PFSK-1 (cell line): ENCODE data around the gene POC1A.

Experiments used
- FOXP2 ChIP-seq: optimal IDR thresholded peaks from 2 replicates; pipeline ENCODE3; 2011; ENCODE audit warnings: borderline replicate concordance, control low read depth, inconsistent platforms; ENCODE audit not compliant: insufficient read depth; ENCODE audit errors: extremely low read length, extremely low read depth
- POLR2AphosphoS5 ChIP-seq: IDR thresholded peaks from 2 replicates; pipeline ENCODE4 v1.6.1; 2012; ENCODE audit warnings: low read depth, mild to moderate bottlenecking, control low read depth, low read length, moderate library complexity
- SIN3A ChIP-seq: IDR thresholded peaks from 2 replicates; pipeline ENCODE4 v1.6.1; 2012; ENCODE audit warnings: mild to moderate bottlenecking, low read length, moderate library complexity, borderline replicate concordance; ENCODE audit not compliant: insufficient read depth
- TAF1 ChIP-seq: IDR thresholded peaks from 2 replicates; pipeline ENCODE4 v1.6.1; 2012; ENCODE audit warnings: low read length, control low read depth, borderline replicate concordance; ENCODE audit not compliant: insufficient read depth
- TF ChIP-seq, protein P1 (sequence below), 2 experiments: IDR thresholded peaks; 2 replicates each; pipeline versions ENCODE4 v1.6.1 to v1.8.0; 2011 to 2012; ENCODE audit warnings: low read depth in 2 of 2, low read length in 2 of 2, control low read depth in 1 of 2, inconsistent platforms in 1 of 2, mild to moderate bottlenecking in 1 of 2, moderate library complexity in 1 of 2; ENCODE audit not compliant: insufficient read depth in 1 of 2

Gene POC1A

DNA sequence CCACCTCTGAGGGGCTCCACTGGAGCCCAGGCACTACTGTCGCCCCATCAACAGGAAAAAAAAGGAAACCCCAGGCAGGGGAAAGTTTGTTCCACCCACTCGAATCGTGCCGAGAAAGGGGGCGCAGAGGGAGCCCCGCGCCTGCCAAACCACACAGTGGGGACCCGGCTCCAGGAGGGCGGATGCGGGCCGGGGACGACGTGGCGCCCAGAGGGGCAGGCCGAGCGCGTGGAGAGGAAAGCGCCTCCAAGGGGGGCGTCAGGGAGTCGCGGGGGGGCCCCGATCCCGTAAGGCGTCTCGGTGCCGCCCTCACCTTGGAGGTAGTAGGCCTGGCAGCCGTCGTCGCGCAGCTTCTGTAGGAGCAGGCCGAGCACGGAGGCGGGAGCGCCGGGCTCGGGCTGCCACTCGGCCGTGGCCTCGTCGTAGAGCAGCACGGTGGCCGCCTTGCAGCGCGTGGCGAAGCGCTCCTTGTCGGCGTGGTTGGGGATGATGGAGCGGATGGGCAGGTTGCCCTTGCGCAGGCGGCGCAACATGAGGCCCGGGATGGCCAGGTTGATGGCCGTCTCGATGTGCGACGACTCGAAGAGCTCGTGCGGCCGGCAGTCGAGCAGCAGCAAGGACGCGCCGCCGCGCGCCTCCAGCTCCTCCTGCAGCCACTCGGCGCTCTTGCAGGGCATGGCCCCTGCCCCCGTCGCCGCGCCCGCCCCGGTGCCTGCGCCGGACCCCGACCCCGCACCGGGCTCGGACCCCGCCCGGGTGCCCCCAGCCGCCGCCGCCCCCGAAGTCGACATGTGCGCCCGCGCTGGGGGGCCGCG, 98.5 kb downstream of the POC1A start:
- TF ChIP-seq, protein P1, sequence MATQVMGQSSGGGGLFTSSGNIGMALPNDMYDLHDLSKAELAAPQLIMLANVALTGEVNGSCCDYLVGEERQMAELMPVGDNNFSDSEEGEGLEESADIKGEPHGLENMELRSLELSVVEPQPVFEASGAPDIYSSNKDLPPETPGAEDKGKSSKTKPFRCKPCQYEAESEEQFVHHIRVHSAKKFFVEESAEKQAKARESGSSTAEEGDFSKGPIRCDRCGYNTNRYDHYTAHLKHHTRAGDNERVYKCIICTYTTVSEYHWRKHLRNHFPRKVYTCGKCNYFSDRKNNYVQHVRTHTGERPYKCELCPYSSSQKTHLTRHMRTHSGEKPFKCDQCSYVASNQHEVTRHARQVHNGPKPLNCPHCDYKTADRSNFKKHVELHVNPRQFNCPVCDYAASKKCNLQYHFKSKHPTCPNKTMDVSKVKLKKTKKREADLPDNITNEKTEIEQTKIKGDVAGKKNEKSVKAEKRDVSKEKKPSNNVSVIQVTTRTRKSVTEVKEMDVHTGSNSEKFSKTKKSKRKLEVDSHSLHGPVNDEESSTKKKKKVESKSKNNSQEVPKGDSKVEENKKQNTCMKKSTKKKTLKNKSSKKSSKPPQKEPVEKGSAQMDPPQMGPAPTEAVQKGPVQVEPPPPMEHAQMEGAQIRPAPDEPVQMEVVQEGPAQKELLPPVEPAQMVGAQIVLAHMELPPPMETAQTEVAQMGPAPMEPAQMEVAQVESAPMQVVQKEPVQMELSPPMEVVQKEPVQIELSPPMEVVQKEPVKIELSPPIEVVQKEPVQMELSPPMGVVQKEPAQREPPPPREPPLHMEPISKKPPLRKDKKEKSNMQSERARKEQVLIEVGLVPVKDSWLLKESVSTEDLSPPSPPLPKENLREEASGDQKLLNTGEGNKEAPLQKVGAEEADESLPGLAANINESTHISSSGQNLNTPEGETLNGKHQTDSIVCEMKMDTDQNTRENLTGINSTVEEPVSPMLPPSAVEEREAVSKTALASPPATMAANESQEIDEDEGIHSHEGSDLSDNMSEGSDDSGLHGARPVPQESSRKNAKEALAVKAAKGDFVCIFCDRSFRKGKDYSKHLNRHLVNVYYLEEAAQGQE (IDR thresholded peaks at IDR 0.05; ENCODE audit: insufficient read depth in 1 of 2, low read depth in 2 of 2, low read length in 2 of 2) = no peak
- TF ChIP-seq POLR2AphosphoS5 = no peak
- TF ChIP-seq TAF1 = no peak
- no peak for TF ChIP-seq SIN3A
- TF ChIP-seq FOXP2 = no peak

DNA sequence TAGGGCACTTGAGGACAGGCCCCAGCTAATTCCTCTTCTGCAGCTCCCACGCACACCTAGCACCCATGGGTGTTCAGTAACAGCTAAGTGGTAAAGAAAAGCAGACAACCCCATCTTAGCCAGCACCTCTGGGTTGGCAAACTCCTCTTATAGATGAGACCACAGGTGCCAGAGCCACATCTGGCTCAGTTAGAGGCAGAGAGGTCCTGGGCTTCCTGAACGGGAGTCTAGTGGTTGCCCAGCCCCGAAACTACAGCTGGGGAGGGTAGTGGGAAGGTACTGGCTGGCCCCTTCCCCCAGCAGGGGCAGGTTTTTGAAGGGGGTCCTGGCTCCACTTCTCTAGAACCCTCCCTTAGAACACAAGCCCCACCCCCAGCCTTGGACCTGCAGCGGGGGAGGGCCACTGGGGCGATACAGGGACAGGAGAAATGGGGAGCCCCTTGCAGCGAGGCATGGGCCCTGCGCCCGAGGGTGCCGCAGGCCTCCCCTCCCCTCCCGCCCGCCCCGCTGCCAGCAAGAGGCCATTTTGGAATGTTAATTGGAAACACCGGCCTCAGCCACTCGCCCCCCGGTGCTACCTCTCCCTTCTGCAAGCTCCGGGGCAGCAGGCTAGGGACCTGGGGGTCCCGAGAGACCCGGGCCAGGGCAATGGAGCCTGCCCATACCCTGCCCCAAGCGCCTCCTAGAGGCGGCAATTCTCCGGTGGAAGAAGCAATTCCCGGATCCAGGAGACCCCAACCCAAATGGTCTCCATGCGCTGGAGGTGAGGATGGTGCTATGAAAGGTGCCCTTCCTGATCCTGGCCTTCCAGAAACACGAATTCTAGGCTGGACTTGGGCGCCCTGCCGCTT, 99.3 kb downstream of the POC1A start:
- TF ChIP-seq FOXP2 = no peak
- TF ChIP-seq POLR2AphosphoS5 = no peak
- no peak for TF ChIP-seq SIN3A
- TF ChIP-seq, protein P1 (IDR thresholded peaks at IDR 0.05; ENCODE audit: insufficient read depth in 1 of 2, low read depth in 2 of 2, low read length in 2 of 2) = no peak
- TF ChIP-seq TAF1 = no peak

DNA sequence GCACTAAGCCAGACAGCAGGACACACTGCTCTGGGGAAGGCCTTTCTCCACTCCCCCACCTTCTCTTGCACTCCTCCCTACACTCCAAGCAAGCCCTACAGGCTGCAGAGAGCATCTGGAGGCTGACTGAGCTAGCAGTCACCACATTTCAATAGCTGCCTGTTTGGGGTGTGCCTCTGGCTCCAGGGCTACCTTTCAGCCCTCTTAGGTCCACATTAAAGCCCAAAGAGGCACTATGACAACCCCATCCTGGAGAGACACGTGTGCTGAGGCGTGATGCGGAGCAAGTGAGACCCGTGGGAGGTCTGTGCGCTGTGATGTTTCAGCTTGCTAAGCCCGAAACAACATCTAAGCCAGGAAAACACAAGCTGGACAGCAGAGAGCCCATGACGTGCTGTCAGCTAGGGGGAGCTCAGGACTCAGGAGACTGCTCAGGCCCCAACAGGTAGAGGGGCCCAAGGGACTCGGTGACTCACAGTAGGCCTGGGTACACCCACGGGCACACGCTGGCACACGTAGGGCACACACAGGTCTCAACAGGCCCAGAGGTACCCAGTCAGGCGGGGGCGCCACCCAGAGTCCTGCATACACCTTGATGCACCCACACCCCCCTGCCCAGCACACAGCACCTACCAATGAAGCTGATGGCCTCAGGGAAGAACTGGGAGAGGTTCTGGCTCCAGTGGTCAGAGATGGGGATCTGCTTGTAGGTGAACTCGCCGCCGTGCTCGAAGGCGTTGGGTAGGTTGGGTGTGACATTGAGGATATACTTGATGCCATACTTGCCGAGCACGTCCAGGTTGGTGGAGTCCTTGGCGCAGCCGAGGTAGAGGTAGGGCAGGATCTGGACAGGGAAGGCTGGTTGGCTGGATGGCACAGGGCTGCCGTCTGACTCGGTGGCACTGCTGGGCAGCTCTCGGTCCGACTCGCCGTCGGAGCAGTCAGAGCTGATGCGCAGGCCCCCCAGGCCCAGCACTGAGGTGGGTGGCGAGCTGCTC, 100.6 kb downstream of the POC1A start:
- TF ChIP-seq, protein P1 (IDR thresholded peaks at IDR 0.05; ENCODE audit: insufficient read depth in 1 of 2, low read depth in 2 of 2, low read length in 2 of 2) = peak; percentile 45 to 73; a peak in 2 of 4 replicates
- TF ChIP-seq FOXP2 (no peak), SIN3A (0 out of 2 replicates have a peak, but pooled peaks have one; percentile 27), TAF1 (no peak), POLR2AphosphoS5 (peak; percentile 5; the same call in 1 of the 2 replicates)

DNA sequence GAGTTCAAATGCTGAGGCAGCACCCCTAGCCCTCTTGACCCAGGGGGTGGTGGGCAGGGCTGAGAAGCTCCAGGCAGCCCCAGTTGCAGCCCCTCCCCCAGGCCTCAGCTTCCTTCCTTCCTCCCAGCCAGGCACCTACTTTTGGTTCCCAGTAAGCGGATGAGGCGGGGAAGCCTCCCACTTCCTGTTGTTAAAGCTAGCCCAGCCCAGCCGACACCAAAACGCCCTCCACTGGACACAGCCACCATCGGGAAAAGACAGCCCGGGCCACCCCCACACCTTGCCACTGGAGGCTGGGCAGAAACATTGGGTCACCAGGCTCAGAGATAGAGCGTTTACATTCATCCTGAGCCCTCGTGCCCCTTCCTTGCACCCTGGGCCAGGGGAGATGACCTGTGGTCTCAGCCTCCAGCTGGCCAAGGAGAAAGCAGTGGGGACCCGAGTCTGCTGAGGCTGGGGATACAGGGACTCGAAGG, 101.4 kb downstream of the POC1A start:
- no peak for TF ChIP-seq TAF1
- peak; percentile 34; the same call in 1 of the 2 replicates for TF ChIP-seq POLR2AphosphoS5
- TF ChIP-seq SIN3A = 0 out of 2 replicates have a peak, but pooled peaks have one; percentile 53
- TF ChIP-seq, protein P1 (IDR thresholded peaks at IDR 0.05; ENCODE audit: insufficient read depth in 1 of 2, low read depth in 2 of 2, low read length in 2 of 2) = no peak
